ENCODE data around the gene FOXP3. TPM values are rescaled to one million over a fixed set of nuclear protein-coding genes. Genes with fewer than 3 reads are reported as not detected.

FOXP3 gene
- total RNA-seq, 1 experiment from 2014 or later, result 0.26 TPM

DNA sequence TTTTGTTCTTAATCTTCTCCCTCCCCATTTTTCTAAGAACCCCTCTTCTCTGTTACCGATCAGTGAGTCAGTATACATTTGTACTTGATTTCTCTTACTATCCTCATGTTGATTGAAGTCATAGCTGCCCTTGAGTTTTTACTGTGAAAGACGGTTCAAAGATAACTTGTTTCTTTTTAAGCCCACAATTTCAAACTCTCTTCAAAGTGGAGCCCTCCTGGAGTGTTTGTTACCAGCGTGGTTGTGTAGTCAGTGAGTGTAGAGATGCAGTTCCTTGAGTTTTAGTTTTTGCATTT lies 13.0 kb upstream of the FOXP3 start:
- BruUV-seq (replicated peaks), result no TSS peak
- H3K27ac ChIP-seq (ENCODE audit: low read length), result no peak overlapping the region
- ChIA-PET CTCF (no interaction called here), POLR2A (no interaction called here)
- no peak for DNase-seq (ENCODE audit: low read depth, low spot score)
- ATAC-seq, result no peak
- H3K4me3 ChIP-seq (ENCODE audit: low read depth in 2 of 2, low read length in 2 of 2), result no peak overlapping the region
- peaks cover 2% of the 10 kb centered on the region; the same call in 1 of the 2 replicates for H3K4me1 ChIP-seq (ENCODE audit: control insufficient read depth, insufficient read depth, low read length)
- in situ Hi-C loops (cut with HindIII; ENCODE audit: low pct_unique_long_range_greater_than_20kb, low sequenced_read_pairs) (no loop called here), intact Hi-C loops (cut with micrococcal nuclease; ENCODE audit: unreplicated experiment) (loop anchor here (5.0 kb wide), 1 partner anchor 85 kb away; no protein-coding TSS in a partner anchor)
- no peaks in the 10 kb centered on the region for H3K27me3 ChIP-seq (ENCODE audit: control insufficient read depth, insufficient read depth, low read length)
- no peaks in the 10 kb centered on the region for H3K36me3 ChIP-seq (ENCODE audit: control insufficient read depth, insufficient read depth, low read length)
- no peak for TF ChIP-seq REST (IDR thresholded peaks at IDR 0.05; ENCODE audit: insufficient read depth in 1 of 2, low read depth in 2 of 2, low read length in 1 of 2)
- TF ChIP-seq POLR2AphosphoS5 (IDR thresholded peaks at IDR 0.05; ENCODE audit: low read depth, low read length), result no peak
- no peak for TF ChIP-seq TCF7L2 (IDR thresholded peaks at IDR 0.05; ENCODE audit: low read depth, low read length)
- TF ChIP-seq SIN3A (IDR thresholded peaks at IDR 0.05; ENCODE audit: borderline replicate concordance, insufficient read depth, low read depth, low read length), result no peak
- TF ChIP-seq, protein P1, sequence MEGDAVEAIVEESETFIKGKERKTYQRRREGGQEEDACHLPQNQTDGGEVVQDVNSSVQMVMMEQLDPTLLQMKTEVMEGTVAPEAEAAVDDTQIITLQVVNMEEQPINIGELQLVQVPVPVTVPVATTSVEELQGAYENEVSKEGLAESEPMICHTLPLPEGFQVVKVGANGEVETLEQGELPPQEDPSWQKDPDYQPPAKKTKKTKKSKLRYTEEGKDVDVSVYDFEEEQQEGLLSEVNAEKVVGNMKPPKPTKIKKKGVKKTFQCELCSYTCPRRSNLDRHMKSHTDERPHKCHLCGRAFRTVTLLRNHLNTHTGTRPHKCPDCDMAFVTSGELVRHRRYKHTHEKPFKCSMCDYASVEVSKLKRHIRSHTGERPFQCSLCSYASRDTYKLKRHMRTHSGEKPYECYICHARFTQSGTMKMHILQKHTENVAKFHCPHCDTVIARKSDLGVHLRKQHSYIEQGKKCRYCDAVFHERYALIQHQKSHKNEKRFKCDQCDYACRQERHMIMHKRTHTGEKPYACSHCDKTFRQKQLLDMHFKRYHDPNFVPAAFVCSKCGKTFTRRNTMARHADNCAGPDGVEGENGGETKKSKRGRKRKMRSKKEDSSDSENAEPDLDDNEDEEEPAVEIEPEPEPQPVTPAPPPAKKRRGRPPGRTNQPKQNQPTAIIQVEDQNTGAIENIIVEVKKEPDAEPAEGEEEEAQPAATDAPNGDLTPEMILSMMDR (IDR thresholded peaks at IDR 0.05), result no peak
- H3K9me3 ChIP-seq (ENCODE audit: control insufficient read depth, insufficient read depth, low read depth, low read length), result no peaks in the 10 kb centered on the region

- Histone ChIP-seq H3K4me1 (ENCODE audit: control insufficient read depth, insufficient read depth, low read length) (peaks cover 8% of the 10 kb centered on the region), H3K4me3 (ENCODE audit: low read depth in 2 of 2, low read length in 2 of 2) (no peak overlapping the region), H3K36me3 (ENCODE audit: control insufficient read depth, insufficient read depth, low read length) (no peaks in the 10 kb centered on the region), H3K27me3 (ENCODE audit: control insufficient read depth, insufficient read depth, low read length) (no peaks in the 10 kb centered on the region), H3K27ac (ENCODE audit: low read length) (no peak overlapping the region), H3K9me3 (ENCODE audit: control insufficient read depth, insufficient read depth, low read depth, low read length) (no peaks in the 10 kb centered on the region)
- CTCF ChIA-PET, result no interaction called here
- POLR2A ChIA-PET, result no interaction called here
- in situ Hi-C loops (cut with HindIII; ENCODE audit: low pct_unique_long_range_greater_than_20kb, low sequenced_read_pairs) (no loop called here), intact Hi-C loops (cut with micrococcal nuclease; ENCODE audit: unreplicated experiment) (loop anchor here (5.0 kb wide), 1 partner anchor 85 kb away; no protein-coding TSS in a partner anchor)
- BruUV-seq (replicated peaks), result no TSS peak
- DNase-seq (ENCODE audit: low read depth, low spot score), result no peak
- ATAC-seq, result 0 out of 2 replicates have a peak, but pooled peaks have one; percentile 26
- TF ChIP-seq SIN3A (IDR thresholded peaks at IDR 0.05; ENCODE audit: borderline replicate concordance, insufficient read depth, low read depth, low read length), result no peak
- no peak for TF ChIP-seq POLR2AphosphoS5 (IDR thresholded peaks at IDR 0.05; ENCODE audit: low read depth, low read length)
- TF ChIP-seq TCF7L2 (IDR thresholded peaks at IDR 0.05; ENCODE audit: low read depth, low read length), result no peak
- TF ChIP-seq, protein P1 (IDR thresholded peaks at IDR 0.05), result no peak
- no peak for TF ChIP-seq REST (IDR thresholded peaks at IDR 0.05; ENCODE audit: insufficient read depth in 1 of 2, low read depth in 2 of 2, low read length in 1 of 2)
Observed at GRCh38 chrX:49276671-49277534, 12.4 kb upstream of the FOXP3 start.
